Measurements from ENCODE around the gene ENOX2.

- TF ChIP-seq, protein P1, sequence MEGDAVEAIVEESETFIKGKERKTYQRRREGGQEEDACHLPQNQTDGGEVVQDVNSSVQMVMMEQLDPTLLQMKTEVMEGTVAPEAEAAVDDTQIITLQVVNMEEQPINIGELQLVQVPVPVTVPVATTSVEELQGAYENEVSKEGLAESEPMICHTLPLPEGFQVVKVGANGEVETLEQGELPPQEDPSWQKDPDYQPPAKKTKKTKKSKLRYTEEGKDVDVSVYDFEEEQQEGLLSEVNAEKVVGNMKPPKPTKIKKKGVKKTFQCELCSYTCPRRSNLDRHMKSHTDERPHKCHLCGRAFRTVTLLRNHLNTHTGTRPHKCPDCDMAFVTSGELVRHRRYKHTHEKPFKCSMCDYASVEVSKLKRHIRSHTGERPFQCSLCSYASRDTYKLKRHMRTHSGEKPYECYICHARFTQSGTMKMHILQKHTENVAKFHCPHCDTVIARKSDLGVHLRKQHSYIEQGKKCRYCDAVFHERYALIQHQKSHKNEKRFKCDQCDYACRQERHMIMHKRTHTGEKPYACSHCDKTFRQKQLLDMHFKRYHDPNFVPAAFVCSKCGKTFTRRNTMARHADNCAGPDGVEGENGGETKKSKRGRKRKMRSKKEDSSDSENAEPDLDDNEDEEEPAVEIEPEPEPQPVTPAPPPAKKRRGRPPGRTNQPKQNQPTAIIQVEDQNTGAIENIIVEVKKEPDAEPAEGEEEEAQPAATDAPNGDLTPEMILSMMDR (IDR thresholded peaks at IDR 0.05) = no peak
- TF ChIP-seq EZH2 (IDR thresholded peaks at IDR 0.05; ENCODE audit: borderline replicate concordance, insufficient read depth, low read depth, low read length, poor library complexity, severe bottlenecking) = no peak
These were observed 41.2 kb upstream of the ENOX2 start for GRCh38 chrX:130944230-130944629.
